H1 (cell line): ENCODE data around the gene RIF1. TPM values are rescaled to one million over a fixed set of nuclear protein-coding genes. Genes with fewer than 3 reads are reported as not detected.

Experiments used
- CTCF ChIA-PET: fragments of 300-600 bp; sonication (Branson Sonifier 250); formaldehyde crosslinking; loops from one replicate; lab custom pipeline; 2021; ENCODE audit not compliant: partially characterized antibody; lab: Charles Lee
- POLR2A ChIA-PET: fragments of 300-600 bp; sonication (Branson Sonifier 250); formaldehyde crosslinking; loops from one replicate; lab custom pipeline; 2021; ENCODE audit warnings: inconsistent platforms; ENCODE audit not compliant: partially characterized antibody; lab: Charles Lee
- DNase-seq, 2 experiments: peaks; one replicate each; pipeline versions ENCODE4 v3.0.0 to v3.0.0-alpha.2; 2010 to 2022; ENCODE audit warnings: low spot score in 2 of 2, low read depth in 1 of 2, mixed read lengths in 1 of 2
- FAIRE-seq: peaks from 2 replicates; lab custom pipeline; 2011; peaks lifted over from hg19 to GRCh38; lab: Jason Lieb, UNC
- H2AFZ ChIP-seq: 2 replicates; pipeline ENCODE4 v1.8.1; 2012; ENCODE audit warnings: low read length, inconsistent platforms
- H2AK5ac ChIP-seq: 2 replicates; pipeline ENCODE4 v1.6.1; 2013; ENCODE audit warnings: low read depth, low read length
- H2BK120ac ChIP-seq: replicated peaks from 2 replicates; pipeline ENCODE3; 2013; ENCODE audit warnings: low read depth, low read length, inconsistent platforms
- H2BK12ac ChIP-seq: 2 replicates; pipeline ENCODE4 v1.6.1; 2013; ENCODE audit warnings: low read depth, low read length
- H2BK15ac ChIP-seq: 2 replicates; pipeline ENCODE4 v1.6.1; 2013; ENCODE audit warnings: low read length
- H2BK20ac ChIP-seq: 2 replicates; pipeline ENCODE4 v1.6.1; 2013; ENCODE audit warnings: low read length
- H2BK5ac ChIP-seq: 2 replicates; pipeline ENCODE4 v1.6.1; 2013; ENCODE audit warnings: low read depth, low read length
- H3K14ac ChIP-seq: 2 replicates; pipeline ENCODE4 v1.6.1; 2013; ENCODE audit warnings: inconsistent platforms; ENCODE audit not compliant: insufficient read length
- H3K18ac ChIP-seq: 2 replicates; pipeline ENCODE4 v1.6.1; 2013; ENCODE audit warnings: low read length; ENCODE audit errors: extremely low read depth
- H3K23ac ChIP-seq: 2 replicates; pipeline ENCODE4 v1.6.1; 2013; ENCODE audit warnings: inconsistent platforms; ENCODE audit not compliant: insufficient read length
- H3K23me2 ChIP-seq: 2 replicates; pipeline ENCODE4 v1.6.1; 2013; ENCODE audit warnings: low read depth, low read length
- H3K27ac ChIP-seq: 2 replicates; pipeline ENCODE4 v1.6.1; 2011; ENCODE audit warnings: low read depth, low read length, inconsistent platforms
- H3K27me3 ChIP-seq, 4 experiments: replicated peaks in 1 of 4; 1 replicate in 1 of 4; 2 replicates in 3 of 4; pipeline versions ENCODE4 v1.6.1 to v1.8.1; 2011 to 2013; ENCODE audit warnings: low read length in 3 of 4, mild to moderate bottlenecking in 3 of 4, inconsistent platforms in 2 of 4, mixed read lengths in 2 of 4, moderate library complexity in 1 of 4; ENCODE audit not compliant: control insufficient read depth in 3 of 4, insufficient read depth in 3 of 4; ENCODE audit errors: extremely low read depth in 1 of 4
- H3K36me3 ChIP-seq, 4 experiments: 2 replicates each; pipeline versions ENCODE4 v1.6.1 to v1.8.1; 2011 to 2013; ENCODE audit warnings: mild to moderate bottlenecking in 4 of 4, low read length in 3 of 4, moderate library complexity in 2 of 4, control low read depth in 1 of 4, inconsistent platforms in 1 of 4; ENCODE audit not compliant: insufficient read depth in 4 of 4, control insufficient read depth in 2 of 4
- H3K4ac ChIP-seq: replicated peaks from 2 replicates; pipeline ENCODE3; 2013; ENCODE audit warnings: low read length, low read depth, mixed read lengths, inconsistent platforms; ENCODE audit not compliant: insufficient read length
- H3K4me1 ChIP-seq, 4 experiments: replicated peaks in 1 of 4; 1 replicate in 1 of 4; 2 replicates in 3 of 4; pipeline versions ENCODE4 v1.6.1 to v1.8.1; 2011 to 2013; ENCODE audit warnings: low read length in 3 of 4, inconsistent platforms in 2 of 4, mixed read lengths in 1 of 4; ENCODE audit not compliant: insufficient read depth in 4 of 4, control insufficient read depth in 3 of 4
- H3K4me2 ChIP-seq, 2 experiments: 2 replicates each; pipeline versions ENCODE4 v1.6.1 to v1.8.1; 2011 to 2013; ENCODE audit warnings: low read depth in 2 of 2, low read length in 2 of 2, control low read depth in 1 of 2, inconsistent platforms in 1 of 2, mild to moderate bottlenecking in 1 of 2; ENCODE audit not compliant: insufficient read depth in 1 of 2
- H3K4me3 ChIP-seq, 4 experiments: fragments of 200-600, 300-600 bp in 1 of 4; sonication (generic), shearing (Covaris generic), sonication (Bioruptor Twin) in 1 of 4; 2 replicates each; pipeline versions ENCODE4 v1.5.1 to v1.8.1; 2011 to 2016; ENCODE audit warnings: low read length in 4 of 4, low read depth in 3 of 4, control low read depth in 2 of 4, inconsistent platforms in 2 of 4, mild to moderate bottlenecking in 2 of 4, mixed read lengths in 1 of 4, moderate library complexity in 1 of 4; ENCODE audit not compliant: insufficient read depth in 2 of 4; ENCODE audit errors: extremely low read depth in 1 of 4
- H3K56ac ChIP-seq: replicated peaks from 2 replicates; pipeline ENCODE3; 2013; ENCODE audit warnings: low read depth, mild to moderate bottlenecking, mixed read lengths, low read length, inconsistent platforms; ENCODE audit not compliant: insufficient read length
- H3K79me1 ChIP-seq: 2 replicates; pipeline ENCODE4 v1.6.1; 2013; ENCODE audit warnings: low read depth, low read length, control low read depth
- H3K79me2 ChIP-seq, 2 experiments: 2 replicates each; pipeline versions ENCODE4 v1.6.1 to v1.8.1; 2012 to 2013; ENCODE audit warnings: low read length in 2 of 2, mild to moderate bottlenecking in 2 of 2, inconsistent platforms in 1 of 2; ENCODE audit not compliant: insufficient read depth in 2 of 2, control insufficient read depth in 1 of 2
- H3K9ac ChIP-seq, 4 experiments: replicated peaks in 1 of 4; 1 replicate in 1 of 4; 2 replicates in 3 of 4; pipeline versions ENCODE4 v1.6.1 to v1.8.1; 2011 to 2013; ENCODE audit warnings: low read depth in 3 of 4, low read length in 3 of 4, control low read depth in 2 of 4, mild to moderate bottlenecking in 2 of 4, moderate library complexity in 2 of 4, inconsistent platforms in 1 of 4; ENCODE audit errors: extremely low read depth in 1 of 4
- H3K9me3 ChIP-seq, 2 experiments: 2 replicates each; pipeline versions ENCODE4 v1.6.1 to v1.8.1; 2012 to 2013; ENCODE audit warnings: mild to moderate bottlenecking in 2 of 2, moderate library complexity in 2 of 2, control low read depth in 1 of 2, inconsistent platforms in 1 of 2, low read depth in 1 of 2, low read length in 1 of 2, mixed read lengths in 1 of 2; ENCODE audit not compliant: insufficient read depth in 2 of 2
- H4K20me1 ChIP-seq, 2 experiments: replicated peaks in 1 of 2; 2 replicates each; pipeline versions ENCODE3 to v1.8.1; 2011 to 2013; ENCODE audit warnings: inconsistent platforms in 2 of 2, low read length in 2 of 2, mild to moderate bottlenecking in 1 of 2; ENCODE audit not compliant: insufficient read depth in 2 of 2, control insufficient read depth in 1 of 2
- H4K5ac ChIP-seq: 2 replicates; pipeline ENCODE4 v1.6.1; 2013; ENCODE audit warnings: low read length, low read depth, mixed read lengths, inconsistent platforms; ENCODE audit not compliant: insufficient read length
- H4K8ac ChIP-seq: 2 replicates; pipeline ENCODE4 v1.8.0; 2013; ENCODE audit warnings: mild to moderate bottlenecking, moderate library complexity, low read length, inconsistent platforms; ENCODE audit not compliant: insufficient read depth; ENCODE audit errors: extremely low read depth
- H4K91ac ChIP-seq: replicated peaks from 2 replicates; pipeline ENCODE3; 2013; ENCODE audit warnings: low read length, mixed read lengths, inconsistent platforms; ENCODE audit not compliant: insufficient read length
- GTF2F1 ChIP-seq: IDR thresholded peaks from 2 replicates; pipeline ENCODE4 v1.6.1; 2012; ENCODE audit warnings: low read depth, low read length, improper control_type of control experiment, borderline replicate concordance
- SIX5 ChIP-seq: IDR thresholded peaks from 2 replicates; pipeline ENCODE4 v1.6.1; 2011; ENCODE audit warnings: mild to moderate bottlenecking, low read depth, low read length
- TCF12 ChIP-seq: IDR thresholded peaks from 2 replicates; pipeline ENCODE4 v1.6.1; 2011; ENCODE audit warnings: low read depth, mild to moderate bottlenecking, low read length
- WGBS, 2 experiments: shearing (Covaris generic) in 1 of 2; methylation state at CpG; one replicate each; pipeline versions ENCODE4 v1.1.6 to v1.1.7; 2013 to 2015; ENCODE audit warnings: low lambda C conversion rate in 2 of 2, mixed read lengths in 2 of 2, inconsistent platforms in 1 of 2, low coverage in 1 of 2, missing lambda C conversion rate in 1 of 2; ENCODE audit not compliant: insufficient replicate concordance in 2 of 2, insufficient coverage in 1 of 2, insufficient read length in 1 of 2; ENCODE audit errors: extremely low coverage in 1 of 2, missing lambda C conversion rate in 1 of 2; 5-methylcytosine and 5-hydroxymethylcytosine counted together
- polyA plus RNA-seq, 7 experiments: library from polyadenylated mRNA; depleted of rRNA in 3 of 7; stranded (reverse) in 5 of 7; unstranded in 2 of 7; fragments of >200 nt in 5 of 7; fragments of 200-250 nt in 2 of 7; gene quantifications; 1 replicate in 5 of 7; 2 replicates in 1 of 7; 4 replicates in 1 of 7; pipeline versions ENCODE4 v1.2.1 to v1.2.3, GENCODE V29; 2011 to 2013; ENCODE audit warnings: missing spikeins in 2 of 7, mixed read lengths in 2 of 7
- total RNA-seq: library from RNA; stranded (reverse); fragmentation: NEBNext Ultra II Directional; extraction: Animal tissue kit (Norgen Biotek cat#: 25700); gene quantifications from 2 replicates; pipeline ENCODE4 v1.2.1, GENCODE V29; 2021

Gene RIF1
- total and polyA plus RNA-seq, 2 of the 8 experiments (the other 6 are each of a cell fraction or from before 2014, with no cell fraction given) = 9.5 to 104 TPM

- no peak overlapping the region for H3K4me2 ChIP-seq
- H3K56ac ChIP-seq = no peak overlapping the region
- H4K5ac ChIP-seq = no peak overlapping the region
- H3K79me1 ChIP-seq = no peaks in the 10 kb centered on the region
- H3K27ac ChIP-seq = no peak overlapping the region
- no peak overlapping the region for H2AK5ac ChIP-seq
- CTCF ChIA-PET = no interaction called here
- H2BK120ac ChIP-seq = no peak overlapping the region
- FAIRE-seq (no peak), DNase-seq (no peak)
- no peak overlapping the region for H3K23ac ChIP-seq
- no peak overlapping the region for H2BK15ac ChIP-seq
- no peak overlapping the region for H3K14ac ChIP-seq
- no peaks in the 10 kb centered on the region for H3K27me3 ChIP-seq
- WGBS, 2 experiments = 87% methylated on average over 4 of the region's 4 CpGs; no CpG with 5 or more reads in 1 of the 2 experiments
- no peak overlapping the region for H4K91ac ChIP-seq
- H3K4me3 ChIP-seq = no peak overlapping the region
- no peaks in the 10 kb centered on the region for H3K4me1 ChIP-seq
- H2BK5ac ChIP-seq = no peak overlapping the region
- H3K36me3 ChIP-seq = no peaks in the 10 kb centered on the region
- H2BK20ac ChIP-seq = no peak overlapping the region
- no peaks in the 10 kb centered on the region for H4K20me1 ChIP-seq
- H3K9me3 ChIP-seq = no peaks in the 10 kb centered on the region; a peak in 1 of 4 replicates
- no peak overlapping the region for H2AFZ ChIP-seq
- H3K9ac ChIP-seq = no peak overlapping the region
- H3K79me2 ChIP-seq = no peaks in the 10 kb centered on the region
- POLR2A ChIA-PET = no interaction called here
- TF ChIP-seq GTF2F1 (no peak), SIX5 (no peak), TCF12 (no peak)
- no peak overlapping the region for H4K8ac ChIP-seq
- no peak overlapping the region for H3K4ac ChIP-seq
- no peak overlapping the region for H3K18ac ChIP-seq
- no peak overlapping the region for H2BK12ac ChIP-seq
- no peaks in the 10 kb centered on the region for H3K23me2 ChIP-seq
Observed at GRCh38 chr2:151394509-151394908, 15.2 kb upstream of the RIF1 start.
